ENCODE results near the gene GNAQ.
A peak's percentile ranks its signal among the peaks of the same experiment; 100 is the strongest.

GNAQ gene

GRCh38 chr9:78031444-78031892 is at the start of gene GNAQ:
Gene GNAQ, minus strand, starts transcription at chr9:78031811. Its CDS starts 576 bp downstream, at chr9:78031235.
- Mint-ChIP-seq H3K27ac (peak within 1 kb of the TSS; percentile 98), H3K4me1 (peaks cover 53% of the 10 kb centered on the region), H3K9me3 (no peaks in the 10 kb centered on the region), H3K4me3 (peak within 1 kb of the TSS; percentile 94), H3K27me3 (ENCODE audit: low read depth, poor library complexity) (no peaks in the 10 kb centered on the region), H3K36me3 (ENCODE audit: low read depth) (no peaks in the 10 kb centered on the region)
- no peak for TF ChIP-seq CTCF (IDR thresholded peaks at IDR 0.05)
- peak; percentile 69 for DNase-seq

GRCh38 chr9:78074385-78075291 is 43.0 kb upstream of the GNAQ start:
- H3K27me3 Mint-ChIP-seq (ENCODE audit: low read depth, poor library complexity): peaks cover 3% of the 10 kb centered on the region
- H3K27ac Mint-ChIP-seq: no peak overlapping the region

GRCh38 chr9:78073722-78074121 is 42.1 kb upstream of the GNAQ start:
- Mint-ChIP-seq H3K4me3 (no peak overlapping the region), H3K9me3 (peaks cover 28% of the 10 kb centered on the region), H3K27ac (no peak overlapping the region), H3K36me3 (ENCODE audit: low read depth) (no peaks in the 10 kb centered on the region), H3K27me3 (ENCODE audit: low read depth, poor library complexity) (peaks cover 3% of the 10 kb centered on the region), H3K4me1 (no peaks in the 10 kb centered on the region)
- no peak for DNase-seq
- no peak for TF ChIP-seq CTCF (IDR thresholded peaks at IDR 0.05)

More at GRCh38 chr9:78074385-78075291, 43.0 kb upstream of the GNAQ start:
- H3K4me1 Mint-ChIP-seq: no peaks in the 10 kb centered on the region
- no peak for DNase-seq
- no peak overlapping the region for H3K4me3 Mint-ChIP-seq
- no peaks in the 10 kb centered on the region for H3K36me3 Mint-ChIP-seq (ENCODE audit: low read depth)
- peaks cover 38% of the 10 kb centered on the region for H3K9me3 Mint-ChIP-seq
- TF ChIP-seq CTCF (IDR thresholded peaks at IDR 0.05): no peak

GRCh38 chr9:78072586-78073199 is 41.1 kb upstream of the GNAQ start:
- Mint-ChIP-seq H3K4me1 (no peaks in the 10 kb centered on the region), H3K27ac (no peak overlapping the region), H3K9me3 (peaks cover 18% of the 10 kb centered on the region), H3K4me3 (no peak overlapping the region), H3K27me3 (ENCODE audit: low read depth, poor library complexity) (peaks cover 3% of the 10 kb centered on the region), H3K36me3 (ENCODE audit: low read depth) (no peaks in the 10 kb centered on the region)
- DNase-seq: no peak
- TF ChIP-seq CTCF (IDR thresholded peaks at IDR 0.05): no peak

- H3K27ac Mint-ChIP-seq: no peak overlapping the region
- no peaks in the 10 kb centered on the region for H3K4me1 Mint-ChIP-seq
- no peak for DNase-seq
- TF ChIP-seq CTCF (IDR thresholded peaks at IDR 0.05): no peak
- H3K36me3 Mint-ChIP-seq (ENCODE audit: low read depth): no peaks in the 10 kb centered on the region
- peaks cover 3% of the 10 kb centered on the region for H3K27me3 Mint-ChIP-seq (ENCODE audit: low read depth, poor library complexity)
- H3K4me3 Mint-ChIP-seq: no peak overlapping the region
- peaks cover 19% of the 10 kb centered on the region for H3K9me3 Mint-ChIP-seq
These were observed 38.9 kb upstream of the GNAQ start for GRCh38 chr9:78070521-78070920.
